ENCODE data around the gene TBC1D22A.

DNA sequence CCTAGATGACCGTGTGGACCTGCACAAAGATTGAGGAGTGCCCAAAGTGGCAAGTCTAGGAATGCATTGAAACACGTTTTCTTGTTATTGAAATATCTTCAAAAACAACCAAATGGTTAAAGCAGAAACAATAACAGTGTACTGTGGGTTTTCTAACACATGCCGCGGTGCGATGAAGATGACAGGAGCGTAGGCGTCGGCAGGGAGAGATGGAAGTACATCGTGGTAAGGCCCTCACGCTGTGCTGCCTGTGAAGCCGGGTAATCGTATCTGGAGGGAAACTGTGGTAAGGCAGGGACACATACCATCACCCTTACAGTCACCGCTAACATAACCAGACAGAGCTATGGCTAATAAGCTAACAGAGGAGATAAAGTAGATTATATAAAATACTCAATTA is 261.4 kb downstream of the TBC1D22A start:
- no peak for TF ChIP-seq POLR2A (IDR thresholded peaks at IDR 0.05)
- TF ChIP-seq, protein P1, sequence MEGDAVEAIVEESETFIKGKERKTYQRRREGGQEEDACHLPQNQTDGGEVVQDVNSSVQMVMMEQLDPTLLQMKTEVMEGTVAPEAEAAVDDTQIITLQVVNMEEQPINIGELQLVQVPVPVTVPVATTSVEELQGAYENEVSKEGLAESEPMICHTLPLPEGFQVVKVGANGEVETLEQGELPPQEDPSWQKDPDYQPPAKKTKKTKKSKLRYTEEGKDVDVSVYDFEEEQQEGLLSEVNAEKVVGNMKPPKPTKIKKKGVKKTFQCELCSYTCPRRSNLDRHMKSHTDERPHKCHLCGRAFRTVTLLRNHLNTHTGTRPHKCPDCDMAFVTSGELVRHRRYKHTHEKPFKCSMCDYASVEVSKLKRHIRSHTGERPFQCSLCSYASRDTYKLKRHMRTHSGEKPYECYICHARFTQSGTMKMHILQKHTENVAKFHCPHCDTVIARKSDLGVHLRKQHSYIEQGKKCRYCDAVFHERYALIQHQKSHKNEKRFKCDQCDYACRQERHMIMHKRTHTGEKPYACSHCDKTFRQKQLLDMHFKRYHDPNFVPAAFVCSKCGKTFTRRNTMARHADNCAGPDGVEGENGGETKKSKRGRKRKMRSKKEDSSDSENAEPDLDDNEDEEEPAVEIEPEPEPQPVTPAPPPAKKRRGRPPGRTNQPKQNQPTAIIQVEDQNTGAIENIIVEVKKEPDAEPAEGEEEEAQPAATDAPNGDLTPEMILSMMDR (IDR thresholded peaks at IDR 0.05): no peak

Measured in right lobe of liver (tissue), 4 donors.